Activated naive CD8-positive, alpha-beta T cell treated with anti-CD3 and anti-CD28 coated beads, Interleukin-2, amount 10 ng/mL, durations not matched to agents 7 days and 5 days (primary cell): ENCODE measurements around the gene PXK. TPM values are rescaled to one million over a fixed set of nuclear protein-coding genes. Genes with fewer than 3 reads are reported as not detected.

Source experiments
- ATAC-seq: fragments of 150-1000 bp; cut with Tn5 transposase; one replicate; pipeline ENCODE4 v1.10.0; 2021; ENCODE audit warnings: low read depth, moderate library complexity
- POLR2A ChIA-PET: fragments of 350-600 bp; sonication (Branson Sonifier 250); formaldehyde crosslinking; loops from one replicate; lab custom pipeline; 2021; ENCODE audit warnings: antibody characterized with exemption; lab: Charles Lee
- DNase-seq: peaks from one replicate; pipeline ENCODE4 v3.0.0; 2021
- H3K27ac Mint-ChIP-seq: one replicate; pipeline ENCODE4 v1.8.0; 2022; ENCODE audit warnings: mild to moderate bottlenecking, mixed read lengths
- H3K27me3 Mint-ChIP-seq: one replicate; pipeline ENCODE4 v1.8.0; 2022; ENCODE audit warnings: mild to moderate bottlenecking, moderate library complexity, mixed read lengths
- H3K36me3 Mint-ChIP-seq: one replicate; pipeline ENCODE4 v1.8.0; 2021; ENCODE audit warnings: mild to moderate bottlenecking, mixed read lengths
- H3K4me1 Mint-ChIP-seq: one replicate; pipeline ENCODE4 v1.8.0; 2021; ENCODE audit warnings: mixed read lengths
- H3K4me3 Mint-ChIP-seq: one replicate; pipeline ENCODE4 v1.8.0; 2022; ENCODE audit warnings: mild to moderate bottlenecking, moderate library complexity, mixed read lengths
- H3K9me3 Mint-ChIP-seq: one replicate; pipeline ENCODE4 v1.8.0; 2021; ENCODE audit warnings: mixed read lengths
- total RNA-seq, 2 experiments: library from RNA; stranded (reverse); gene quantifications; one replicate each; pipeline ENCODE4 v1.2.3, GENCODE V29; 2021

Gene PXK
- total RNA-seq, 2 experiments from 2014 or later, result 38.6 to 41.5 TPM

GRCh38 chr3:58383904-58384303 is 51.2 kb downstream of the PXK start:
- peaks cover 20% of the 10 kb centered on the region for H3K4me1 Mint-ChIP-seq
- no peak overlapping the region for H3K27ac Mint-ChIP-seq
- POLR2A ChIA-PET, result no interaction called here
- no peak for ATAC-seq
- no peaks in the 10 kb centered on the region for H3K9me3 Mint-ChIP-seq
- DNase-seq, result no peak
- peaks cover 14% of the 10 kb centered on the region for H3K36me3 Mint-ChIP-seq
- no peak overlapping the region for H3K4me3 Mint-ChIP-seq
- no peaks in the 10 kb centered on the region for H3K27me3 Mint-ChIP-seq

- H3K4me1 Mint-ChIP-seq, result peaks cover 21% of the 10 kb centered on the region
- peak overlapping the region; percentile 17 for H3K27ac Mint-ChIP-seq
- H3K36me3 Mint-ChIP-seq, result peaks cover 15% of the 10 kb centered on the region
- POLR2A ChIA-PET, result no interaction called here
- no peak overlapping the region for H3K4me3 Mint-ChIP-seq
- ATAC-seq, result no peak
- no peaks in the 10 kb centered on the region for H3K9me3 Mint-ChIP-seq
- no peaks in the 10 kb centered on the region for H3K27me3 Mint-ChIP-seq
- no peak for DNase-seq
Observed at GRCh38 chr3:58384381-58385090, 51.8 kb downstream of the PXK start.

GRCh38 chr3:58386626-58387365 is 54.1 kb downstream of the PXK start:
- Mint-ChIP-seq H3K4me1 (peaks cover 21% of the 10 kb centered on the region), H3K36me3 (peaks cover 16% of the 10 kb centered on the region), H3K27ac (peak overlapping the region; percentile 37), H3K9me3 (no peaks in the 10 kb centered on the region), H3K27me3 (no peaks in the 10 kb centered on the region), H3K4me3 (no peak overlapping the region)
- ATAC-seq, result peak; percentile 60
- POLR2A ChIA-PET, result interaction anchor here (0.8 kb wide), 1 partner anchor 51 kb away, joined by 3 read pairs; no protein-coding TSS in a partner anchor
- DNase-seq, result no peak

GRCh38 chr3:58387650-58388546 is 55.2 kb downstream of the PXK start:
- peaks cover 21% of the 10 kb centered on the region for H3K4me1 Mint-ChIP-seq
- POLR2A ChIA-PET, result interaction anchor here (0.6 kb wide), 1 partner anchor 80 kb away, joined by 4 read pairs; no protein-coding TSS in a partner anchor
- H3K9me3 Mint-ChIP-seq, result no peaks in the 10 kb centered on the region
- peak overlapping the region; percentile 49 for H3K27ac Mint-ChIP-seq
- DNase-seq, result no peak
- ATAC-seq, result no peak
- H3K4me3 Mint-ChIP-seq, result no peak overlapping the region
- H3K27me3 Mint-ChIP-seq, result no peaks in the 10 kb centered on the region
- H3K36me3 Mint-ChIP-seq, result peaks cover 14% of the 10 kb centered on the region

GRCh38 chr3:58388550-58389091 is 55.9 kb downstream of the PXK start:
- no peak overlapping the region for H3K27ac Mint-ChIP-seq
- ATAC-seq, result no peak

GRCh38 chr3:58391156-58391865 is 58.6 kb downstream of the PXK start:
- peaks cover 16% of the 10 kb centered on the region for H3K36me3 Mint-ChIP-seq
- no peak for ATAC-seq
- H3K4me1 Mint-ChIP-seq, result peaks cover 21% of the 10 kb centered on the region
- no peak for DNase-seq
- H3K9me3 Mint-ChIP-seq, result no peaks in the 10 kb centered on the region
- H3K27ac Mint-ChIP-seq, result no peak overlapping the region
- POLR2A ChIA-PET, result interaction anchor here (1.1 kb wide), 1 partner anchor 58 kb away, joined by 6 read pairs; no protein-coding TSS in a partner anchor
- H3K27me3 Mint-ChIP-seq, result no peaks in the 10 kb centered on the region
- H3K4me3 Mint-ChIP-seq, result no peak overlapping the region

More at GRCh38 chr3:58388550-58389091, 55.9 kb downstream of the PXK start:
- no peaks in the 10 kb centered on the region for H3K27me3 Mint-ChIP-seq
- no peaks in the 10 kb centered on the region for H3K9me3 Mint-ChIP-seq
- peaks cover 14% of the 10 kb centered on the region for H3K36me3 Mint-ChIP-seq
- peaks cover 21% of the 10 kb centered on the region for H3K4me1 Mint-ChIP-seq
- no peak overlapping the region for H3K4me3 Mint-ChIP-seq
- POLR2A ChIA-PET, result interaction anchor here (0.6 kb wide), 1 partner anchor 81 kb away, joined by 4 read pairs; no protein-coding TSS in a partner anchor
- DNase-seq, result no peak

GRCh38 chr3:58392181-58392580 is 59.5 kb downstream of the PXK start:
- no peak overlapping the region for H3K27ac Mint-ChIP-seq
- H3K4me1 Mint-ChIP-seq, result peaks cover 13% of the 10 kb centered on the region
- no peaks in the 10 kb centered on the region for H3K27me3 Mint-ChIP-seq
- peaks cover 16% of the 10 kb centered on the region for H3K36me3 Mint-ChIP-seq
- ATAC-seq, result no peak
- no peaks in the 10 kb centered on the region for H3K9me3 Mint-ChIP-seq
- no peak overlapping the region for H3K4me3 Mint-ChIP-seq
- DNase-seq, result no peak
- POLR2A ChIA-PET, result interaction anchor here (1.1 kb wide), 1 partner anchor 59 kb away, joined by 6 read pairs; no protein-coding TSS in a partner anchor

GRCh38 chr3:58394339-58394738 is 61.6 kb downstream of the PXK start:
- Mint-ChIP-seq H3K4me1 (no peaks in the 10 kb centered on the region), H3K4me3 (no peak overlapping the region), H3K27ac (no peak overlapping the region), H3K9me3 (no peaks in the 10 kb centered on the region), H3K27me3 (no peaks in the 10 kb centered on the region), H3K36me3 (peaks cover 15% of the 10 kb centered on the region)
- ATAC-seq (no peak), DNase-seq (no peak)
- POLR2A ChIA-PET, result no interaction called here

GRCh38 chr3:58398669-58399333 is 66.1 kb downstream of the PXK start:
- POLR2A ChIA-PET, result no interaction called here
- H3K9me3 Mint-ChIP-seq, result no peaks in the 10 kb centered on the region
- H3K4me3 Mint-ChIP-seq, result no peak overlapping the region
- no peaks in the 10 kb centered on the region for H3K27me3 Mint-ChIP-seq
- peaks cover 2% of the 10 kb centered on the region for H3K4me1 Mint-ChIP-seq
- peaks cover 20% of the 10 kb centered on the region for H3K36me3 Mint-ChIP-seq
- no peak overlapping the region for H3K27ac Mint-ChIP-seq
- ATAC-seq, result no peak
- DNase-seq, result no peak

GRCh38 chr3:58403513-58404109 is 70.9 kb downstream of the PXK start:
- ATAC-seq (no peak), DNase-seq (no peak)
- Mint-ChIP-seq H3K9me3 (no peaks in the 10 kb centered on the region), H3K27ac (no peak overlapping the region), H3K36me3 (peaks cover 23% of the 10 kb centered on the region), H3K27me3 (no peaks in the 10 kb centered on the region), H3K4me1 (peaks cover 2% of the 10 kb centered on the region), H3K4me3 (no peak overlapping the region)
- POLR2A ChIA-PET, result no interaction called here

GRCh38 chr3:58404396-58404795 is 71.7 kb downstream of the PXK start:
- no peak overlapping the region for H3K4me3 Mint-ChIP-seq
- H3K27ac Mint-ChIP-seq, result no peak overlapping the region
- no peaks in the 10 kb centered on the region for H3K27me3 Mint-ChIP-seq
- peaks cover 27% of the 10 kb centered on the region for H3K36me3 Mint-ChIP-seq
- POLR2A ChIA-PET, result no interaction called here
- no peaks in the 10 kb centered on the region for H3K9me3 Mint-ChIP-seq
- peaks cover 2% of the 10 kb centered on the region for H3K4me1 Mint-ChIP-seq
- ATAC-seq, result no peak
- no peak for DNase-seq

- Mint-ChIP-seq H3K36me3 (peaks cover 26% of the 10 kb centered on the region), H3K27ac (no peak overlapping the region), H3K4me1 (peaks cover 2% of the 10 kb centered on the region), H3K4me3 (no peak overlapping the region), H3K9me3 (no peaks in the 10 kb centered on the region), H3K27me3 (no peaks in the 10 kb centered on the region)
- no peak for ATAC-seq
- no peak for DNase-seq
- POLR2A ChIA-PET, result no interaction called here
Observed at GRCh38 chr3:58408906-58409305, 76.2 kb downstream of the PXK start.
